GM06990 (cell line): ENCODE results near the gene VARS2.

ENCODE experiments used
- DNase-seq: peaks from one replicate; pipeline ENCODE4 v3.0.0-alpha.2; 2011; ENCODE audit not compliant: insufficient read length; ENCODE audit errors: extremely low read depth
- H3K27me3 ChIP-seq: replicated peaks from 2 replicates; pipeline ENCODE4 v1.6.0; 2011; ENCODE audit warnings: low read length; ENCODE audit not compliant: control insufficient read depth, insufficient read depth
- H3K36me3 ChIP-seq: 2 replicates; pipeline ENCODE4 v1.5.1; 2011; ENCODE audit warnings: low read length; ENCODE audit not compliant: control insufficient read depth, insufficient read depth
- H3K4me3 ChIP-seq: replicated peaks from 2 replicates; pipeline ENCODE4 v1.5.1; 2011; ENCODE audit warnings: low read depth, mild to moderate bottlenecking, control low read depth, low read length
- TF ChIP-seq, protein P1 (sequence below): IDR thresholded peaks from 2 replicates; pipeline ENCODE4 v1.5.1; 2011; ENCODE audit warnings: low read length, control low read depth, mild to moderate bottlenecking, inconsistent platforms; ENCODE audit not compliant: insufficient read depth, poor library complexity, severe bottlenecking

Gene VARS2

GRCh38 chr6:30891450-30891723, 22.7 kb upstream of the VARS2 start:
- TF ChIP-seq, protein P1, sequence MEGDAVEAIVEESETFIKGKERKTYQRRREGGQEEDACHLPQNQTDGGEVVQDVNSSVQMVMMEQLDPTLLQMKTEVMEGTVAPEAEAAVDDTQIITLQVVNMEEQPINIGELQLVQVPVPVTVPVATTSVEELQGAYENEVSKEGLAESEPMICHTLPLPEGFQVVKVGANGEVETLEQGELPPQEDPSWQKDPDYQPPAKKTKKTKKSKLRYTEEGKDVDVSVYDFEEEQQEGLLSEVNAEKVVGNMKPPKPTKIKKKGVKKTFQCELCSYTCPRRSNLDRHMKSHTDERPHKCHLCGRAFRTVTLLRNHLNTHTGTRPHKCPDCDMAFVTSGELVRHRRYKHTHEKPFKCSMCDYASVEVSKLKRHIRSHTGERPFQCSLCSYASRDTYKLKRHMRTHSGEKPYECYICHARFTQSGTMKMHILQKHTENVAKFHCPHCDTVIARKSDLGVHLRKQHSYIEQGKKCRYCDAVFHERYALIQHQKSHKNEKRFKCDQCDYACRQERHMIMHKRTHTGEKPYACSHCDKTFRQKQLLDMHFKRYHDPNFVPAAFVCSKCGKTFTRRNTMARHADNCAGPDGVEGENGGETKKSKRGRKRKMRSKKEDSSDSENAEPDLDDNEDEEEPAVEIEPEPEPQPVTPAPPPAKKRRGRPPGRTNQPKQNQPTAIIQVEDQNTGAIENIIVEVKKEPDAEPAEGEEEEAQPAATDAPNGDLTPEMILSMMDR = no peak
- no peak for DNase-seq
- peaks cover 15% of the 10 kb centered on the region for H3K36me3 ChIP-seq
- no peaks in the 10 kb centered on the region for H3K27me3 ChIP-seq
- no peak overlapping the region for H3K4me3 ChIP-seq

DNA sequence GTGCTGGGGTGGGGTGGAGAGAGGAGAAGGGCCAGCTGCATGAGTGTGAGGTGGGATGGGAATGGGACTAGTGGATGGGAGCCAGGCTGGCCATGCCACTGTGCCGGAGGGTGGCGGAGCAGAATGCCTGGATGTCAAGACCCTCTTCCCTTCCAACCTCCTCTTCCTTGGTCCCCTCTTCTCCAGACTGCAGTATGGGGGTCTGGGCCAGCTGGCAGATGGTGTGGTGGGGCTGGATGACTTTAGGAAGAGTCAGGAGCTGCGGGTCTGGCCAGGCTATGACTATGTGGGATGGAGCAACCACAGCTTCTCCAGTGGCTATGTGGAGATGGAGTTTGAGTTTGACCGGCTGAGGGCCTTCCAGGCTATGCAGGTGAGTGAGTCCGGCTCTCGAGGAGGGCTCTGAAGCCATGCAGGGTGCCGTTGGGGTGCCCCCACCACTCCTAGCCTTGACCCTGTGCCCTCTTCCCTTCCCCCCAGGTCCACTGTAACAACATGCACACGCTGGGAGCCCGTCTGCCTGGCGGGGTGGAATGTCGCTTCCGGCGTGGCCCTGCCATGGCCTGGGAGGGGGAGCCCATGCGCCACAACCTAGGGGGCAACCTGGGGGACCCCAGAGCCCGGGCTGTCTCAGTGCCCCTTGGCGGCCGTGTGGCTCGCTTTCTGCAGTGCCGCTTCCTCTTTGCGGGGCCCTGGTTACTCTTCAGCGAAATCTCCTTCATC, 22.1 kb upstream of the VARS2 start:
- DNase-seq = no peak
- TF ChIP-seq, protein P1 = no peak
- H3K27me3 ChIP-seq = no peaks in the 10 kb centered on the region
- peaks cover 15% of the 10 kb centered on the region for H3K36me3 ChIP-seq
- no peak overlapping the region for H3K4me3 ChIP-seq

- Histone ChIP-seq H3K27me3 (no peaks in the 10 kb centered on the region), H3K36me3 (peaks cover 17% of the 10 kb centered on the region), H3K4me3 (no peak overlapping the region)
- TF ChIP-seq, protein P1 = no peak
- DNase-seq = no peak
These were observed 20.9 kb upstream of the VARS2 start for GRCh38 chr6:30893001-30893591.

DNA sequence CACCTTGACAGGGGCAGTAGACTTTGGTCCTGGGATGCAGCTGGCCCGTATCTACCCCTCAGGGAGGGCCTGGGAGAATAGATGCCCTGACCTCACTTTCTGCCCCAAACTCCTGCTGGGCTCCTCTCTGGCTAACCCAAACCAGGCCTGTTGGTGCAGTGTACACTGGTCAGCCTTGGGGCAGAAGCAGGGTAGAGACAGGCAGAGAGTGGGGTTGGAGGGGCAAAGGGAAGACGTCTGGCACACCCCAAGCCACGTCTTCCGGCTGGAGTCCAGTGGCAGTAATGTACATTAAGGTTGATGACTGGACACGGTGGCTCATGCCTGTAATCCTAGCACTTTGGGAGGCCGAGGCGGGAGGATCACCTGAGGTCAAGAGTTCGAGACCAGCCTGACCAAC, 20.4 kb upstream of the VARS2 start:
- Histone ChIP-seq H3K36me3 (peaks cover 17% of the 10 kb centered on the region), H3K27me3 (no peaks in the 10 kb centered on the region), H3K4me3 (no peak overlapping the region)
- TF ChIP-seq, protein P1 = no peak
- DNase-seq = no peak

- DNase-seq = no peak
- no peaks in the 10 kb centered on the region for H3K27me3 ChIP-seq
- TF ChIP-seq, protein P1 = no peak
- H3K36me3 ChIP-seq = peaks cover 22% of the 10 kb centered on the region
- no peak overlapping the region for H3K4me3 ChIP-seq
These were observed 19.7 kb upstream of the VARS2 start for GRCh38 chr6:30894381-30894780.
